PC-3 (cell line): ENCODE results near the gene TBCC. TPM values are rescaled to one million over a fixed set of nuclear protein-coding genes. Genes with fewer than 3 reads are reported as not detected.

ENCODE experiments used
- ATAC-seq: fragments of 200-7000 bp; cut with Tn5 transposase; 2 replicates; pipeline ENCODE4 v1.9.1; 2020; ENCODE audit warnings: mild to moderate bottlenecking, moderate library complexity
- BruUV-seq: library from RNA; stranded (reverse); fragments of 400-500 nt; replicated peaks from 2 replicates; lab custom pipeline; 2021; lab: Mats Ljungman, UMichigan
- CTCF ChIA-PET: fragments of 300-600 bp; sonication (Branson Sonifier 250); formaldehyde crosslinking; loops from one replicate; lab custom pipeline; 2022; ENCODE audit warnings: antibody characterized with exemption; lab: Charles Lee
- POLR2A ChIA-PET: fragments of 300-600 bp; sonication (Branson Sonifier 250); formaldehyde crosslinking; loops from one replicate; lab custom pipeline; 2022; ENCODE audit warnings: antibody characterized with exemption; ENCODE audit not compliant: unreplicated experiment; lab: Charles Lee
- DNase-seq: peaks from one replicate; pipeline ENCODE4 v3.0.0-alpha.2; 2015
- H2AFZ ChIP-seq: fragments of 300-600 bp; sonication (generic); 2 replicates; pipeline ENCODE4 v1.6.0; 2016; ENCODE audit warnings: antibody characterized with exemption, low read length
- H3F3A ChIP-seq: fragments of 300-600 bp; sonication (generic); one replicate; pipeline ENCODE4 v1.6.0; 2017; ENCODE audit warnings: antibody characterized with exemption, low read length, control low read depth, mild to moderate bottlenecking; ENCODE audit not compliant: unreplicated experiment
- H3K27ac ChIP-seq: fragments of 300-600 bp; sonication (generic); 2 replicates; pipeline ENCODE4 v1.5.1; 2016; ENCODE audit warnings: mild to moderate bottlenecking, low read length
- H3K27me3 ChIP-seq: fragments of 300-600 bp; sonication (generic); 2 replicates; pipeline ENCODE4 v1.6.1; 2016; ENCODE audit warnings: low read length, mixed read lengths
- H3K36me3 ChIP-seq: fragments of 300-600 bp; sonication (generic); 2 replicates; pipeline ENCODE4 v1.6.1; 2016; ENCODE audit warnings: low read depth, mixed run types, low read length, mixed read lengths
- H3K4me1 ChIP-seq: fragments of 300-600 bp; sonication (generic); 2 replicates; pipeline ENCODE4 v1.5.1; 2016; ENCODE audit warnings: low read length; ENCODE audit not compliant: insufficient read depth
- H3K4me2 ChIP-seq: fragments of 300-600 bp; sonication (generic); 2 replicates; pipeline ENCODE4 v1.6.0; 2016; ENCODE audit warnings: low read length
- H3K4me3 ChIP-seq: fragments of 300-600 bp; sonication (generic); 2 replicates; pipeline ENCODE4 v1.5.1; 2016; ENCODE audit warnings: mild to moderate bottlenecking, low read length, mixed read lengths
- H3K79me2 ChIP-seq: fragments of 300-600 bp; sonication (generic); 2 replicates; pipeline ENCODE4 v1.6.1; 2017; ENCODE audit warnings: low read length, mixed read lengths
- H3K9ac ChIP-seq: fragments of 300-600 bp; sonication (generic); 2 replicates; pipeline ENCODE4 v1.6.0; 2016; ENCODE audit warnings: mild to moderate bottlenecking, low read length
- H3K9me2 ChIP-seq: fragments of 300-600 bp; sonication (generic); replicated peaks from 2 replicates; pipeline ENCODE4 v1.6.1; 2016; ENCODE audit warnings: mixed run types, low read length, mixed read lengths
- H3K9me3 ChIP-seq: fragments of 300-600 bp; sonication (generic); 2 replicates; pipeline ENCODE4 v1.6.1; 2016; ENCODE audit warnings: low read length, mixed read lengths
- H4K20me1 ChIP-seq: fragments of 300-600 bp; sonication (generic); 2 replicates; pipeline ENCODE4 v1.6.1; 2016; ENCODE audit warnings: low read length, mixed read lengths
- EZH2 ChIP-seq: fragments of 300-600 bp; sonication (generic); IDR thresholded peaks from one replicate; pipeline ENCODE4 v1.6.1; 2017; ENCODE audit warnings: antibody characterized with exemption, mild to moderate bottlenecking, low read length; ENCODE audit not compliant: unreplicated experiment
- EZH2phosphoT487 ChIP-seq: fragments of 300-600 bp; sonication (generic); IDR thresholded peaks from 2 replicates; pipeline ENCODE4 v1.6.1; 2018; ENCODE audit warnings: mild to moderate bottlenecking, antibody characterized with exemption, low read length, borderline replicate concordance
- intact Hi-C: fragments of 100-400 bp; cut with micrococcal nuclease; formaldehyde crosslinking; loops from 2 replicates; pipeline ENCODE4 v1.9.0; 2023
- total RNA-seq: library from RNA; depleted of rRNA; stranded (reverse); fragments of >200 nt; gene quantifications from 2 replicates; pipeline ENCODE4 v1.2.3, GENCODE V29; 2014
- TF ChIP-seq, protein P1 (sequence below): fragments of 300-600 bp; sonication (generic); conservative IDR thresholded peaks from 2 replicates; pipeline ENCODE4 v1.5.1; 2017; ENCODE audit warnings: antibody characterized with exemption, low read depth, mild to moderate bottlenecking, low read length

TBCC gene
- total RNA-seq, 1 experiment from 2014 or later: 32.3 TPM

DNA sequence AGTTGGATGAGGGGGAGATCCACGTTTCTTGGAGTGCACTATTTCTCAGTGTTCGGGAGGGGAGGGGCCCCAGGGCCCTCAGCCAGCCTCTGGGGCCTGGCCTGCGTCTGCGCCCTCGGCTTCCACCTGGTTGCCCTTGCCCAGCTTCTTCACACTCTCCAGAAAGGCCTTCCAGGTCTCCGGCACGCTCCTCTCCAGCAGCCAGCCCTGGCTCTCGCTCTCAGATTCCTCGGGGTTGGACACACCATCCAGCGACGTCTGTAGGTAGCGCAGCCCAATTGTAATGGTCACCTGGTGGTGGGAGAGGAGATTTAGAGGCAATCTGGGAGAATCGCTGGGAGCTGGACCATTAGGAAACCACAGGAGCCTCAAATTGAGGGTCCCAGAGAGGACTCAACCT is 47.7 kb downstream of the TBCC start:
- Histone ChIP-seq H3K4me2 (no peak overlapping the region), H3K9me2 (no peaks in the 10 kb centered on the region), H3K36me3 (no peaks in the 10 kb centered on the region), H3K27me3 (no peaks in the 10 kb centered on the region), H3K79me2 (no peaks in the 10 kb centered on the region), H3K4me3 (no peak overlapping the region), H3K27ac (no peak overlapping the region), H4K20me1 (no peaks in the 10 kb centered on the region), H3K4me1 (peaks cover 8% of the 10 kb centered on the region), H2AFZ (no peak overlapping the region), H3K9me3 (no peaks in the 10 kb centered on the region), H3F3A (no peaks in the 10 kb centered on the region), H3K9ac (no peak overlapping the region)
- BruUV-seq: no TSS peak
- ChIA-PET CTCF (interaction anchor here (0.7 kb wide), 1 partner anchor 28 kb away, joined by 6 read pairs; no protein-coding TSS in a partner anchor), POLR2A (interaction anchor here (0.7 kb wide), 1 partner anchor 32 kb away, joined by 9 read pairs; no protein-coding TSS in a partner anchor)
- intact Hi-C loops: no loop called here
- ATAC-seq (no peak), DNase-seq (no peak)
- TF ChIP-seq, protein P1, sequence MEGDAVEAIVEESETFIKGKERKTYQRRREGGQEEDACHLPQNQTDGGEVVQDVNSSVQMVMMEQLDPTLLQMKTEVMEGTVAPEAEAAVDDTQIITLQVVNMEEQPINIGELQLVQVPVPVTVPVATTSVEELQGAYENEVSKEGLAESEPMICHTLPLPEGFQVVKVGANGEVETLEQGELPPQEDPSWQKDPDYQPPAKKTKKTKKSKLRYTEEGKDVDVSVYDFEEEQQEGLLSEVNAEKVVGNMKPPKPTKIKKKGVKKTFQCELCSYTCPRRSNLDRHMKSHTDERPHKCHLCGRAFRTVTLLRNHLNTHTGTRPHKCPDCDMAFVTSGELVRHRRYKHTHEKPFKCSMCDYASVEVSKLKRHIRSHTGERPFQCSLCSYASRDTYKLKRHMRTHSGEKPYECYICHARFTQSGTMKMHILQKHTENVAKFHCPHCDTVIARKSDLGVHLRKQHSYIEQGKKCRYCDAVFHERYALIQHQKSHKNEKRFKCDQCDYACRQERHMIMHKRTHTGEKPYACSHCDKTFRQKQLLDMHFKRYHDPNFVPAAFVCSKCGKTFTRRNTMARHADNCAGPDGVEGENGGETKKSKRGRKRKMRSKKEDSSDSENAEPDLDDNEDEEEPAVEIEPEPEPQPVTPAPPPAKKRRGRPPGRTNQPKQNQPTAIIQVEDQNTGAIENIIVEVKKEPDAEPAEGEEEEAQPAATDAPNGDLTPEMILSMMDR: no peak
- no peak for TF ChIP-seq EZH2
- TF ChIP-seq EZH2phosphoT487: no peak

DNA sequence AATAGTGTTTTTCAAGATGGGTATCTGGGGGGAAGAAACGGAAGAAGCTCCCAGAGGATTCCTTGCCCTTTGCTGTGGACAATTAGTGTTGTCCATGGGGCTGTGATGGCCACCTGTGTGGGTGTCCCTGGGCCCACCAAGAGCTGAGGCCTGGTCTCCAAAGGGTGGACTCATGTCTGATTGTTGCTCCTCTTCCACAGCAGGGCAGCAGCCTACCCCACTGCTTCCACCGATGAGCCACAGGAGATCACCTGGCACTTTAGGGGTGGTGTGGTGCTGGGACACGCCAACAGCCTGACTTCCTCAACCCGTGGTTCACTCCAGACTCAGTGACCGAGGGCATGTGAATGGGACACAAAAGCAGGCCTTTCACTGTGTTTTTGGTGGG is 48.6 kb downstream of the TBCC start:
- Histone ChIP-seq H3K4me3 (no peak overlapping the region), H3K9me3 (no peaks in the 10 kb centered on the region), H3K27ac (no peak overlapping the region), H3K9ac (no peak overlapping the region), H4K20me1 (no peaks in the 10 kb centered on the region), H3K4me2 (no peak overlapping the region), H3K36me3 (no peaks in the 10 kb centered on the region; the same call in 1 of the 2 replicates), H3K9me2 (no peaks in the 10 kb centered on the region), H2AFZ (no peak overlapping the region), H3K4me1 (peaks cover 6% of the 10 kb centered on the region), H3K27me3 (no peaks in the 10 kb centered on the region), H3F3A (no peaks in the 10 kb centered on the region), H3K79me2 (no peaks in the 10 kb centered on the region)
- DNase-seq: no peak
- intact Hi-C loops: no loop called here
- TF ChIP-seq, protein P1: no peak
- TF ChIP-seq EZH2phosphoT487 (no peak), EZH2 (no peak)
- ATAC-seq: no peak
- CTCF ChIA-PET: no interaction called here
- BruUV-seq: no TSS peak
- POLR2A ChIA-PET: no interaction called here

DNA sequence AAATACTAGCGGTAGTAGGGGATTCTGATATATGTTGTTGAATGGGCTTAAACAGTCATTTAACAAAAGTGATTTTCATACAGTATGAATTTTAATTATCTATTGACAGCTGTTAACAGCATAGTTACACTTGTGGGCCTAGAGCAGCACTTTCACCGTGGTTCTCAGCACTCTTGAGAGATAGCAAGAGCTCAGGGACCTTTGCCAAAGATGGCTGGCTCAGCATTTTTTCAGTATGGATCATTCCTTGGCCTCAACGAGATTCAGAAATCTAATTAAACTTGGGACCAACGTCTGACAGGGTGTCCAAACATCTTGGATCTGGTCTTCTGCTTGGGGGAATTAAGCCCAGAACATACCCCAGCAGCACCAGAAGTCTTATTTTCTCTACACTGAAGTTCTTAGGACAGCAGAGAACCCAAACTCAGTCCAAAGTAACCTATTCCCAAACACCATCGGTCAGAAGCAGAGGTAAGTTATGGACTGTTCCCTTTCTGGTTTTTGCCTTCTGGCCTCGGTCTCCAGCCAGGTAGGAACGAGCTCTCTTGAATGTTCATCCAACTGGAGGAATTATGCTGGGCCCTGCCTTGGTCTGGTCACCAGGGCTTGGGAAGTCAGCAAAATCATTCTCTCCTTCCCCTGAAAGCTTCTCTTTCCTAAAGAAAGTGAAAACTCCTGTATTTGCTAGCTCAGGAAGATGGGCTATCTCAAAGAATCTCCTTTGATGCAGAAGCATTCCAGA is 49.2 kb downstream of the TBCC start:
- Histone ChIP-seq H3K4me3 (no peak overlapping the region), H3K27me3 (no peaks in the 10 kb centered on the region), H2AFZ (no peak overlapping the region), H3K4me1 (peaks cover under 1% of the 10 kb centered on the region; the same call in 1 of the 2 replicates), H3K9me2 (no peaks in the 10 kb centered on the region), H3K27ac (no peak overlapping the region), H3F3A (no peaks in the 10 kb centered on the region), H3K9me3 (no peaks in the 10 kb centered on the region), H4K20me1 (no peaks in the 10 kb centered on the region), H3K9ac (no peak overlapping the region), H3K36me3 (no peaks in the 10 kb centered on the region; the same call in 1 of the 2 replicates), H3K79me2 (no peaks in the 10 kb centered on the region), H3K4me2 (no peak overlapping the region)
- ATAC-seq (no peak), DNase-seq (no peak)
- TF ChIP-seq EZH2 (no peak), EZH2phosphoT487 (no peak)
- TF ChIP-seq, protein P1: no peak
- intact Hi-C loops: no loop called here
- BruUV-seq: no TSS peak
- POLR2A ChIA-PET: no interaction called here
- CTCF ChIA-PET: no interaction called here
